HepG2 (cell line): ENCODE data around the gene P2RY6. TPM values are rescaled to one million over a fixed set of nuclear protein-coding genes. Genes with fewer than 3 reads are reported as not detected.

ENCODE experiments used
- ARNTL ChIP-seq: sonication (generic); formaldehyde crosslinking; IDR thresholded peaks from 2 replicates; pipeline ENCODE4 v1.4.0; 2020; ENCODE audit warnings: mild to moderate bottlenecking, missing genetic modification reagents
- ASH2L ChIP-seq: fragments of 300-600, 200-600 bp; sonication (generic); IDR thresholded peaks from 2 replicates; pipeline ENCODE4 v1.7.0; 2017; ENCODE audit warnings: low read depth, mild to moderate bottlenecking, moderate library complexity, mixed read lengths, low read length; ENCODE audit not compliant: insufficient read length
- CHD4 ChIP-seq: fragments of 200-600 bp; sonication (generic); IDR thresholded peaks from 2 replicates; pipeline ENCODE4 v1.7.0; 2017; ENCODE audit warnings: mild to moderate bottlenecking, low read length, borderline replicate concordance
- FOXK2 ChIP-seq: fragments of 450-650 bp; IDR thresholded peaks from 2 replicates; pipeline ENCODE4 v1.6.1; 2016
- GATAD1 ChIP-seq: IDR thresholded peaks from 2 replicates; pipeline ENCODE4 v1.6.1; 2016; ENCODE audit warnings: missing genetic modification reagents, missing compliant biosample characterization
- GATAD2A ChIP-seq: IDR thresholded peaks from 2 replicates; pipeline ENCODE4 v1.6.1; 2016
- IRF2 ChIP-seq: IDR thresholded peaks from 2 replicates; pipeline ENCODE4 v1.6.1; 2018; ENCODE audit warnings: missing genetic modification reagents, missing compliant biosample characterization
- KDM2A ChIP-seq: sonication (generic); formaldehyde crosslinking; IDR thresholded peaks from 2 replicates; pipeline ENCODE4 v1.4.0; 2020; ENCODE audit warnings: low read depth, missing genetic modification reagents, borderline replicate concordance
- PCBP1 ChIP-seq: fragments of 200-400 bp; formaldehyde crosslinking; IDR thresholded peaks from 2 replicates; pipeline ENCODE4 v1.6.1; 2017; ENCODE audit warnings: mild to moderate bottlenecking, low read depth, low read length, borderline replicate concordance
- PCBP2 ChIP-seq: fragments of 200-400 bp; formaldehyde crosslinking; optimal IDR thresholded peaks from 2 replicates; pipeline ENCODE3; 2018; ENCODE audit warnings: low read length, low read depth; ENCODE audit not compliant: poor library complexity, severe bottlenecking
- PHF21A ChIP-seq: sonication (generic); formaldehyde crosslinking; IDR thresholded peaks from 2 replicates; pipeline ENCODE4 v1.5.0; 2020; ENCODE audit warnings: mild to moderate bottlenecking, missing genetic modification reagents
- SRSF4 ChIP-seq: fragments of 200-400 bp; formaldehyde crosslinking; IDR thresholded peaks from one replicate; pipeline ENCODE4 v1.6.1; 2018; ENCODE audit warnings: mild to moderate bottlenecking, low read depth, low read length, moderate library complexity; ENCODE audit not compliant: poor library complexity, severe bottlenecking
- TCF7L2 ChIP-seq: IDR thresholded peaks from 2 replicates; pipeline ENCODE4 v1.6.1; 2011; ENCODE audit warnings: mild to moderate bottlenecking, low read depth, low read length, moderate library complexity
- ZNF138 ChIP-seq: sonication (generic); formaldehyde crosslinking; IDR thresholded peaks from 2 replicates; pipeline ENCODE4 v1.5.0; 2020; ENCODE audit warnings: mild to moderate bottlenecking, low read depth, missing genetic modification reagents
- ZNF563 ChIP-seq: sonication (generic); formaldehyde crosslinking; IDR thresholded peaks from 2 replicates; pipeline ENCODE4 v1.8.0; 2022; ENCODE audit warnings: mild to moderate bottlenecking, moderate library complexity, missing genetic modification reagents
- ZNF605 ChIP-seq: sonication (generic); formaldehyde crosslinking; IDR thresholded peaks from 2 replicates; pipeline ENCODE4 v1.8.0; 2022; ENCODE audit warnings: mild to moderate bottlenecking, missing genetic modification reagents
- ZNF644 ChIP-seq: IDR thresholded peaks from 2 replicates; pipeline ENCODE4 v1.6.1; 2016; ENCODE audit warnings: low read depth
- polyA plus RNA-seq, 8 experiments: library from polyadenylated mRNA; depleted of rRNA in 3 of 8; stranded (reverse) in 7 of 8; unstranded in 1 of 8; fragments of >200 nt; fragmentation: Illumina TruSeq in 4 of 8; extraction: Trizol in 4 of 8; gene quantifications; 2 replicates each; pipeline versions ENCODE4 v1.2.1 to v1.2.3, GENCODE V29; 2011 to 2016; ENCODE audit warnings: low read depth in 4 of 8, missing spikeins in 1 of 8, mixed read lengths in 1 of 8; ENCODE audit not compliant: insufficient read depth in 1 of 8
- total RNA-seq, 5 experiments: library from RNA; depleted of rRNA; stranded (reverse); fragments of >200 nt; fragmentation: Illumina TruSeq; extraction: Trizol; gene quantifications; 2 replicates each; pipeline ENCODE4 v1.2.3, GENCODE V29; 2016; ENCODE audit warnings: low read depth in 1 of 5
- TF ChIP-seq, protein P1 (sequence below): sonication (generic); formaldehyde crosslinking; IDR thresholded peaks from 2 replicates; pipeline ENCODE4 v1.8.1; 2023; ENCODE audit warnings: mild to moderate bottlenecking, missing genetic modification reagents, borderline replicate concordance
- TF ChIP-seq, protein P2 (sequence below): sonication (generic); formaldehyde crosslinking; IDR thresholded peaks from 2 replicates; pipeline ENCODE4 v1.5.1; 2020; ENCODE audit warnings: missing genetic modification reagents, mild to moderate bottlenecking, borderline replicate concordance
- TF ChIP-seq, protein P3 (sequence below): sonication (generic); IDR thresholded peaks from 2 replicates; pipeline ENCODE4 v1.6.1; 2016; ENCODE audit warnings: low read depth, borderline replicate concordance
- TF ChIP-seq, protein P4 (sequence below): sonication (generic); formaldehyde crosslinking; IDR thresholded peaks from 2 replicates; pipeline ENCODE4 v1.4.0; 2020; ENCODE audit warnings: missing genetic modification reagents, borderline replicate concordance

Gene P2RY6
- total and polyA plus RNA-seq, 2 of the 13 experiments (the other 11 are each of a cell fraction or from before 2014, with no cell fraction given), result 0.09 to 0.29 TPM

DNA sequence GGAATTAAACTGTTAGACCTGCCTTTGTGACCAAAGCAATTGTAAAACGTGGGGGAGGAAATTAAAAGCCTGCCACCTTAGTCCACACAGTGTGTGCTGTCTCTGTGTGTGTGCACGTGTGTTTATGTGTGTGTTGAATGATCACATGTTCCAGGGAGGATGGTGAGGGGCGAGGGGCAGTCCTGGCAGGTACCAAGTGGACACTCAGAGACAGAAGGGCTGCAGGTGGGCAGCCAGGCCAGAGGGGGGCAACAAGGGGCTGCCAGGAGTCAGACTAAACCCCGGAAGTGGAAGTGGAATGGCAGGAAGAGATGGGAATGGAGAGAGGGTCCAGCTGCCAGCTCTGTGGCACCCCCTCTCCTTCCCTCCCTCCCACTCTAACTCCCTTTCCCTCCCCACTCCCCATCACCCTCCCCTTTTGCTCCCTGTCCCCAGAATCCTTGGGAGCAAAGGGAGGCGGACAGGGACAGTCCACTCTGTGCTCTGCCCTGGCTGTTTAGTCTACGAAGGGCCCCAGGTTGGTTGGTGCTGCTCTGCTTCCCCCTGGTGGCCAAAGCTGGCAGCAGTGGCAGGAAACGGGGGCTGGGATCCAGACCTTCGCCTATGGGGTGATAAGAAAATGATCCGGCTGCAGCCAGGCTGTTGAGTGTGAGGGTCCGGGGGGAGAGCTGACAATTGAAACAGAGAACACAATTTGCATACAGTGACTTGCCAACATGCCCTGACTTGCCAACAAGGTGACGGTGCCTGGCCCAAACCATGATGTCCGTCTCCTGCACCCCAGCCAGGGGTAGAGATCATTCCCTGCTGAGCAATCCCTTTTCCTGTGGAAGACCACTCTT is 29.7 kb upstream of the P2RY6 start (continued):
- TF ChIP-seq, protein P1, sequence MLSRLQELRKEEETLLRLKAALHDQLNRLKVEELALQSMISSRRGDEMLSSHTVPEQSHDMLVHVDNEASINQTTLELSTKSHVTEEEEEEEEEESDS (CRISPR knock-in tag), result no peak
- peak; percentile 68; the same call in 1 of the 2 replicates for TF ChIP-seq ZNF644 (CRISPR knock-in tag)
- TF ChIP-seq, protein P2, sequence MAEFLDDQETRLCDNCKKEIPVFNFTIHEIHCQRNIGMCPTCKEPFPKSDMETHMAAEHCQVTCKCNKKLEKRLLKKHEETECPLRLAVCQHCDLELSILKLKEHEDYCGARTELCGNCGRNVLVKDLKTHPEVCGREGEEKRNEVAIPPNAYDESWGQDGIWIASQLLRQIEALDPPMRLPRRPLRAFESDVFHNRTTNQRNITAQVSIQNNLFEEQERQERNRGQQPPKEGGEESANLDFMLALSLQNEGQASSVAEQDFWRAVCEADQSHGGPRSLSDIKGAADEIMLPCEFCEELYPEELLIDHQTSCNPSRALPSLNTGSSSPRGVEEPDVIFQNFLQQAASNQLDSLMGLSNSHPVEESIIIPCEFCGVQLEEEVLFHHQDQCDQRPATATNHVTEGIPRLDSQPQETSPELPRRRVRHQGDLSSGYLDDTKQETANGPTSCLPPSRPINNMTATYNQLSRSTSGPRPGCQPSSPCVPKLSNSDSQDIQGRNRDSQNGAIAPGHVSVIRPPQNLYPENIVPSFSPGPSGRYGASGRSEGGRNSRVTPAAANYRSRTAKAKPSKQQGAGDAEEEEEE, result no peak
- peak; percentile 40; the same call in 1 of the 2 replicates for TF ChIP-seq KDM2A (CRISPR knock-in tag)
- TF ChIP-seq ZNF563 (CRISPR knock-in tag), result no peak
- peak; percentile 54; the same call in 1 of the 2 replicates for TF ChIP-seq ZNF605 (CRISPR knock-in tag)
- no peak for TF ChIP-seq SRSF4
- TF ChIP-seq CHD4, result no peak
- no peak for TF ChIP-seq TCF7L2
- 0 out of 2 replicates have a peak, but pooled peaks have one; percentile 25 for TF ChIP-seq PHF21A (CRISPR knock-in tag)
- peak; percentile 35 for TF ChIP-seq GATAD2A (CRISPR knock-in tag)
- TF ChIP-seq, protein P3, sequence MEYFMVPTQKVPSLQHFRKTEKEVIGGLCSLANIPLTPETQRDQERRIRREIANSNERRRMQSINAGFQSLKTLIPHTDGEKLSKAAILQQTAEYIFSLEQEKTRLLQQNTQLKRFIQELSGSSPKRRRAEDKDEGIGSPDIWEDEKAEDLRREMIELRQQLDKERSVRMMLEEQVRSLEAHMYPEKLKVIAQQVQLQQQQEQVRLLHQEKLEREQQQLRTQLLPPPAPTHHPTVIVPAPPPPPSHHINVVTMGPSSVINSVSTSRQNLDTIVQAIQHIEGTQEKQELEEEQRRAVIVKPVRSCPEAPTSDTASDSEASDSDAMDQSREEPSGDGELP, result 0 out of 2 replicates have a peak, but pooled peaks have one; percentile 20
- TF ChIP-seq ARNTL (CRISPR knock-in tag), result peak; percentile 25; the same call in 1 of the 2 replicates
- TF ChIP-seq ZNF138, result no peak
- TF ChIP-seq PCBP1, result peak; percentile 70; the same call in 1 of the 2 replicates
- TF ChIP-seq GATAD1, result peak; percentile 87
- TF ChIP-seq, protein P4, sequence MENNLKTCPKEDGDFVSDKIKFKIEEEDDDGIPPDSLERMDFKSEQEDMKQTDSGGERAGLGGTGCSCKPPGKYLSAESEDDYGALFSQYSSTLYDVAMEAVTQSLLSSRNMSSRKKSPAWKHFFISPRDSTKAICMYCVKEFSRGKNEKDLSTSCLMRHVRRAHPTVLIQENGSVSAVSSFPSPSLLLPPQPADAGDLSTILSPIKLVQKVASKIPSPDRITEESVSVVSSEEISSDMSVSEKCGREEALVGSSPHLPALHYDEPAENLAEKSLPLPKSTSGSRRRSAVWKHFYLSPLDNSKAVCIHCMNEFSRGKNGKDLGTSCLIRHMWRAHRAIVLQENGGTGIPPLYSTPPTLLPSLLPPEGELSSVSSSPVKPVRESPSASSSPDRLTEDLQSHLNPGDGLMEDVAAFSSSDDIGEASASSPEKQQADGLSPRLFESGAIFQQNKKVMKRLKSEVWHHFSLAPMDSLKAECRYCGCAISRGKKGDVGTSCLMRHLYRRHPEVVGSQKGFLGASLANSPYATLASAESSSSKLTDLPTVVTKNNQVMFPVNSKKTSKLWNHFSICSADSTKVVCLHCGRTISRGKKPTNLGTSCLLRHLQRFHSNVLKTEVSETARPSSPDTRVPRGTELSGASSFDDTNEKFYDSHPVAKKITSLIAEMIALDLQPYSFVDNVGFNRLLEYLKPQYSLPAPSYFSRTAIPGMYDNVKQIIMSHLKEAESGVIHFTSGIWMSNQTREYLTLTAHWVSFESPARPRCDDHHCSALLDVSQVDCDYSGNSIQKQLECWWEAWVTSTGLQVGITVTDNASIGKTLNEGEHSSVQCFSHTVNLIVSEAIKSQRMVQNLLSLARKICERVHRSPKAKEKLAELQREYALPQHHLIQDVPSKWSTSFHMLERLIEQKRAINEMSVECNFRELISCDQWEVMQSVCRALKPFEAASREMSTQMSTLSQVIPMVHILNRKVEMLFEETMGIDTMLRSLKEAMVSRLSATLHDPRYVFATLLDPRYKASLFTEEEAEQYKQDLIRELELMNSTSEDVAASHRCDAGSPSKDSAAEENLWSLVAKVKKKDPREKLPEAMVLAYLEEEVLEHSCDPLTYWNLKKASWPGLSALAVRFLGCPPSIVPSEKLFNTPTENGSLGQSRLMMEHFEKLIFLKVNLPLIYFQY (CRISPR knock-in tag), result no peak
- TF ChIP-seq ASH2L, result peak; percentile 26
- TF ChIP-seq IRF2, result 0 out of 2 replicates have a peak, but pooled peaks have one; percentile 48
- TF ChIP-seq FOXK2, result 0 out of 2 replicates have a peak, but pooled peaks have one; percentile 5
- TF ChIP-seq PCBP2, result peak; percentile 74
